ENCODE measurements around the gene NAV3. TPM values are rescaled to one million over a fixed set of nuclear protein-coding genes. Genes with fewer than 3 reads are reported as not detected.

The NAV3 gene
- total RNA-seq, 1 experiment from 2014 or later, result 3.4 TPM

- H3K9me3 ChIP-seq (ENCODE audit: low read length), result no peaks in the 10 kb centered on the region
- DNase-seq, result peak; percentile 71
- no peak overlapping the region for H3K27ac ChIP-seq (ENCODE audit: low read length)
- no peaks in the 10 kb centered on the region for H3K9me2 ChIP-seq (replicated peaks; ENCODE audit: insufficient read depth, low read length)
- no peak overlapping the region for H3K9ac ChIP-seq (ENCODE audit: low read length)
- no peaks in the 10 kb centered on the region for H3K4me1 ChIP-seq (ENCODE audit: low read length)
- H3K79me2 ChIP-seq (ENCODE audit: low read length), result no peaks in the 10 kb centered on the region
- no peak overlapping the region for H3K4me2 ChIP-seq (ENCODE audit: low read depth, low read length, poor library complexity, severe bottlenecking)
- H3K36me3 ChIP-seq (ENCODE audit: insufficient read depth, low read length), result no peaks in the 10 kb centered on the region
- H3K4me3 ChIP-seq (ENCODE audit: low read length), result no peak overlapping the region
- no peak overlapping the region for H2AFZ ChIP-seq (ENCODE audit: low read length)
- no peaks in the 10 kb centered on the region for H3K27me3 ChIP-seq (ENCODE audit: low read length)
- no peaks in the 10 kb centered on the region for H4K20me1 ChIP-seq (ENCODE audit: insufficient read depth, low read depth, low read length)
Observed at GRCh38 chr12:78120866-78121560, 290.3 kb downstream of the NAV3 start.

- Histone ChIP-seq H3K9me3 (ENCODE audit: low read length) (no peaks in the 10 kb centered on the region), H3K27ac (ENCODE audit: low read length) (no peak overlapping the region), H3K79me2 (ENCODE audit: low read length) (no peaks in the 10 kb centered on the region), H3K4me3 (ENCODE audit: low read length) (no peak overlapping the region), H3K4me2 (ENCODE audit: low read depth, low read length, poor library complexity, severe bottlenecking) (no peak overlapping the region), H3K4me1 (ENCODE audit: low read length) (no peaks in the 10 kb centered on the region), H2AFZ (ENCODE audit: low read length) (no peak overlapping the region), H4K20me1 (ENCODE audit: insufficient read depth, low read depth, low read length) (no peaks in the 10 kb centered on the region), H3K9me2 (replicated peaks; ENCODE audit: insufficient read depth, low read length) (no peaks in the 10 kb centered on the region), H3K9ac (ENCODE audit: low read length) (no peak overlapping the region), H3K36me3 (ENCODE audit: insufficient read depth, low read length) (no peaks in the 10 kb centered on the region), H3K27me3 (ENCODE audit: low read length) (no peaks in the 10 kb centered on the region)
- no peak for DNase-seq
Observed at GRCh38 chr12:78121969-78122610, 291.4 kb downstream of the NAV3 start.

DNA sequence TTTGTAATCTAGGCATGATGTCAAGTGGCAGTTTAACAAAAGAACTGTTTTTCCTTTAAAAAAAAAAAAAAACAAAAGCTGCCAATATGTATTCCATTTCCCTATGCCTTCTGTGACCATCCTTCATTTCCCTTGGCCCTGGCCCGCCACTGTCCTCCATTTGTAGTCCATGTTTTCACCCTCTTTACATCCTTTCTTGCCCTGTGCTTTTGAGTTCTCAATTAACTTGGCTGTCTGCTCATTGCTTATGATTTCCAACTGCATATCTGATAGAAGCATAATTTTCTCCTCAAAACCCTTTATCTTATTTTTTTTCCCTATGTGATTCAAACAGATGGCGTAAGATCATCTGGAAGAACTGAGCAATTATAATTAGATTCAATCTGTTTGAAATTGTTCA is 297.5 kb downstream of the NAV3 start:
- no peak overlapping the region for H3K4me3 ChIP-seq (ENCODE audit: low read length)
- H2AFZ ChIP-seq (ENCODE audit: low read length), result no peak overlapping the region
- H3K9me3 ChIP-seq (ENCODE audit: low read length), result no peaks in the 10 kb centered on the region
- H3K27me3 ChIP-seq (ENCODE audit: low read length), result no peaks in the 10 kb centered on the region
- no peak overlapping the region for H3K9ac ChIP-seq (ENCODE audit: low read length)
- no peaks in the 10 kb centered on the region for H3K9me2 ChIP-seq (replicated peaks; ENCODE audit: insufficient read depth, low read length)
- no peak overlapping the region for H3K27ac ChIP-seq (ENCODE audit: low read length)
- no peaks in the 10 kb centered on the region for H3K4me1 ChIP-seq (ENCODE audit: low read length)
- H3K79me2 ChIP-seq (ENCODE audit: low read length), result no peaks in the 10 kb centered on the region
- H3K36me3 ChIP-seq (ENCODE audit: insufficient read depth, low read length), result no peaks in the 10 kb centered on the region
- H3K4me2 ChIP-seq (ENCODE audit: low read depth, low read length, poor library complexity, severe bottlenecking), result no peak overlapping the region
- no peak for DNase-seq
- H4K20me1 ChIP-seq (ENCODE audit: insufficient read depth, low read depth, low read length), result no peaks in the 10 kb centered on the region

GRCh38 chr12:78143717-78144116 is 313.0 kb downstream of the NAV3 start:
- Histone ChIP-seq H3K27me3 (ENCODE audit: low read length) (no peaks in the 10 kb centered on the region), H3K9me2 (replicated peaks; ENCODE audit: insufficient read depth, low read length) (no peaks in the 10 kb centered on the region), H3K27ac (ENCODE audit: low read length) (no peak overlapping the region), H4K20me1 (ENCODE audit: insufficient read depth, low read depth, low read length) (no peaks in the 10 kb centered on the region), H3K4me1 (ENCODE audit: low read length) (no peaks in the 10 kb centered on the region), H3K9me3 (ENCODE audit: low read length) (no peaks in the 10 kb centered on the region), H2AFZ (ENCODE audit: low read length) (no peak overlapping the region), H3K36me3 (ENCODE audit: insufficient read depth, low read length) (no peaks in the 10 kb centered on the region), H3K79me2 (ENCODE audit: low read length) (no peaks in the 10 kb centered on the region), H3K4me2 (ENCODE audit: low read depth, low read length, poor library complexity, severe bottlenecking) (no peak overlapping the region), H3K9ac (ENCODE audit: low read length) (no peak overlapping the region), H3K4me3 (ENCODE audit: low read length) (no peak overlapping the region)
- DNase-seq, result no peak

DNA sequence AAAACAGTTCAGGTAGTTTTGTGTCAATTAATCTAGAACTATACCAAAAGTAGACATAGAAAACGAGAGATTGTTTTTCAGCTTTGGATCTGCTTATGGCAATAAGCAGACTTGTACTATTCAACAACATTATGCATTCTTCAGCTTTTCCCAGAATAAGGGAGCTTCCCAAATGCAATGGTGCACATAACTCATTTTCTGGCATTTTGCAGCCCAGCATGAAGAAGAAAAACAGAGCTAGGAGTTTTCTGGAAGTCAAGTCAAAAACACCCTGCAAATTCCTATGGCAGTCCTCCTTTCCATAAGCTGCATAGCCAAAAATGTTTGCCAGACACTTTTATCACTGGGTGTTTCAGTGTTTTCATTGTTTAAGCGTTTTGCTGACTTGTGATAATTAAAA is 314.7 kb downstream of the NAV3 start:
- no peak for DNase-seq

GRCh38 chr12:78146365-78146772 is 315.7 kb downstream of the NAV3 start:
- peak; percentile 64 for DNase-seq
- Histone ChIP-seq H2AFZ (ENCODE audit: low read length) (no peak overlapping the region), H3K4me2 (ENCODE audit: low read depth, low read length, poor library complexity, severe bottlenecking) (no peak overlapping the region), H3K79me2 (ENCODE audit: low read length) (no peaks in the 10 kb centered on the region), H3K27ac (ENCODE audit: low read length) (no peak overlapping the region), H4K20me1 (ENCODE audit: insufficient read depth, low read depth, low read length) (no peaks in the 10 kb centered on the region), H3K36me3 (ENCODE audit: insufficient read depth, low read length) (no peaks in the 10 kb centered on the region), H3K9me2 (replicated peaks; ENCODE audit: insufficient read depth, low read length) (no peaks in the 10 kb centered on the region), H3K4me3 (ENCODE audit: low read length) (no peak overlapping the region), H3K9ac (ENCODE audit: low read length) (no peak overlapping the region), H3K9me3 (ENCODE audit: low read length) (no peaks in the 10 kb centered on the region), H3K4me1 (ENCODE audit: low read length) (no peaks in the 10 kb centered on the region), H3K27me3 (ENCODE audit: low read length) (no peaks in the 10 kb centered on the region)

More for the DNA sequence above, 314.7 kb downstream of the NAV3 start:
- Histone ChIP-seq H3K4me1 (ENCODE audit: low read length) (no peaks in the 10 kb centered on the region), H3K4me2 (ENCODE audit: low read depth, low read length, poor library complexity, severe bottlenecking) (no peak overlapping the region), H3K9me2 (replicated peaks; ENCODE audit: insufficient read depth, low read length) (no peaks in the 10 kb centered on the region), H4K20me1 (ENCODE audit: insufficient read depth, low read depth, low read length) (no peaks in the 10 kb centered on the region), H3K27me3 (ENCODE audit: low read length) (no peaks in the 10 kb centered on the region), H3K9ac (ENCODE audit: low read length) (no peak overlapping the region), H3K9me3 (ENCODE audit: low read length) (no peaks in the 10 kb centered on the region), H3K4me3 (ENCODE audit: low read length) (no peak overlapping the region), H3K79me2 (ENCODE audit: low read length) (no peaks in the 10 kb centered on the region), H3K27ac (ENCODE audit: low read length) (no peak overlapping the region), H3K36me3 (ENCODE audit: insufficient read depth, low read length) (no peaks in the 10 kb centered on the region), H2AFZ (ENCODE audit: low read length) (no peak overlapping the region)

GRCh38 chr12:78149459-78149858 is 318.8 kb downstream of the NAV3 start:
- Histone ChIP-seq H3K4me2 (ENCODE audit: low read depth, low read length, poor library complexity, severe bottlenecking) (no peak overlapping the region), H3K9ac (ENCODE audit: low read length) (no peak overlapping the region), H3K9me2 (replicated peaks; ENCODE audit: insufficient read depth, low read length) (no peaks in the 10 kb centered on the region), H3K79me2 (ENCODE audit: low read length) (no peaks in the 10 kb centered on the region), H3K9me3 (ENCODE audit: low read length) (no peaks in the 10 kb centered on the region), H2AFZ (ENCODE audit: low read length) (no peak overlapping the region), H3K4me1 (ENCODE audit: low read length) (no peaks in the 10 kb centered on the region), H4K20me1 (ENCODE audit: insufficient read depth, low read depth, low read length) (no peaks in the 10 kb centered on the region), H3K27ac (ENCODE audit: low read length) (no peak overlapping the region), H3K4me3 (ENCODE audit: low read length) (no peak overlapping the region), H3K27me3 (ENCODE audit: low read length) (no peaks in the 10 kb centered on the region), H3K36me3 (ENCODE audit: insufficient read depth, low read length) (no peaks in the 10 kb centered on the region)
- no peak for DNase-seq

DNA sequence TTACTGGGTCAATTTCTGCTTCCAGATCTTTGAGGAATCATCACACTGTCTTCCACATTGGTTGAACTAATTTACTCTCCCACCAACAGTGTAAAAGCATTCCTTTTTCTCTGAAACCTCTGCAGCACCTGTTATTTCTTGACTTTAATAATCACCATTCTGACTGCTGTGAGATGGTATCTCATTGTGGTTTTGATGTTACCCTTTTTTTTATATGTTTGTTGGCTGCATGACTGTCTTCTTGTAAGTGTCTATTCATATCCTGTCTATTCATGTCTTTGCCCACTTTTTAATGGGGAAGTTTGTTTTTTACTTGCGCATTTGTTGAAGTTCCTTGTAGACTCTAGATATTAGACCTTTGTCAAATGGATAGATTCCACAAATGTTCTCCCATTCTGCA is 324.9 kb downstream of the NAV3 start:
- H3K9me2 ChIP-seq (replicated peaks; ENCODE audit: insufficient read depth, low read length), result no peaks in the 10 kb centered on the region

More for the DNA sequence above, 324.9 kb downstream of the NAV3 start:
- Histone ChIP-seq H4K20me1 (ENCODE audit: insufficient read depth, low read depth, low read length) (no peaks in the 10 kb centered on the region), H3K9me3 (ENCODE audit: low read length) (no peaks in the 10 kb centered on the region), H3K9ac (ENCODE audit: low read length) (no peak overlapping the region), H3K36me3 (ENCODE audit: insufficient read depth, low read length) (no peaks in the 10 kb centered on the region), H3K27me3 (ENCODE audit: low read length) (no peaks in the 10 kb centered on the region), H3K4me3 (ENCODE audit: low read length) (no peak overlapping the region), H3K4me1 (ENCODE audit: low read length) (no peaks in the 10 kb centered on the region), H2AFZ (ENCODE audit: low read length) (no peak overlapping the region), H3K4me2 (ENCODE audit: low read depth, low read length, poor library complexity, severe bottlenecking) (no peak overlapping the region), H3K27ac (ENCODE audit: low read length) (no peak overlapping the region), H3K79me2 (ENCODE audit: low read length) (no peaks in the 10 kb centered on the region)
- DNase-seq, result no peak
